HepG2 (cell line): Measurements from ENCODE around the gene TRNP1. TPM values are rescaled to one million over a fixed set of nuclear protein-coding genes. Genes with fewer than 3 reads are reported as not detected.
A peak's percentile ranks its signal among the peaks of the same experiment; 100 is the strongest.

Experiments
- BORCS8-MEF2B ChIP-seq: sonication (generic); formaldehyde crosslinking; IDR thresholded peaks from 2 replicates; pipeline ENCODE4 v1.8.0; 2022; ENCODE audit warnings: mild to moderate bottlenecking, missing genetic modification reagents
- BRD4 ChIP-seq: sonication (generic); formaldehyde crosslinking; IDR thresholded peaks from 2 replicates; pipeline ENCODE4 v1.4.0; 2020; ENCODE audit warnings: missing genetic modification reagents
- BRF2 ChIP-seq: sonication (generic); formaldehyde crosslinking; IDR thresholded peaks from 2 replicates; pipeline ENCODE4 v1.8.1; 2022; ENCODE audit warnings: mild to moderate bottlenecking, missing genetic modification reagents
- CEBPZ ChIP-seq: IDR thresholded peaks from 2 replicates; pipeline ENCODE4 v1.6.1; 2012; ENCODE audit warnings: low read length, improper control_type of control experiment
- CENPX ChIP-seq: sonication (generic); formaldehyde crosslinking; IDR thresholded peaks from 2 replicates; pipeline ENCODE4 v1.9.0; 2021; ENCODE audit warnings: mild to moderate bottlenecking, missing genetic modification reagents, moderate library complexity
- CTCF ChIP-seq: sonication (generic); formaldehyde crosslinking; IDR thresholded peaks from 2 replicates; pipeline ENCODE4 v1.5.0; 2020; ENCODE audit warnings: mild to moderate bottlenecking, missing genetic modification reagents, moderate library complexity
- FOXO1 ChIP-seq: sonication (generic); formaldehyde crosslinking; IDR thresholded peaks from 2 replicates; pipeline ENCODE4 v1.4.0; 2020; ENCODE audit warnings: missing genetic modification reagents
- GMEB1 ChIP-seq: sonication (generic); formaldehyde crosslinking; IDR thresholded peaks from 2 replicates; pipeline ENCODE4 v1.5.1; 2020; ENCODE audit warnings: missing genetic modification reagents, mild to moderate bottlenecking, borderline replicate concordance
- HNF4G ChIP-seq, 2 experiments: sonication (generic) in 1 of 2; formaldehyde crosslinking in 1 of 2; IDR thresholded peaks; 2 replicates each; pipeline versions ENCODE4 v1.4.0 to v1.6.1; 2011 to 2020; ENCODE audit warnings: borderline replicate concordance in 2 of 2, low read depth in 2 of 2, mild to moderate bottlenecking in 2 of 2, low read length in 1 of 2, missing genetic modification reagents in 1 of 2, moderate library complexity in 1 of 2
- HNRNPUL1 ChIP-seq: fragments of 200-400 bp; formaldehyde crosslinking; IDR thresholded peaks from 2 replicates; pipeline ENCODE4 v1.6.1; 2017; ENCODE audit warnings: low read depth, mild to moderate bottlenecking, low read length, moderate library complexity
- KLF9 ChIP-seq: IDR thresholded peaks from 2 replicates; pipeline ENCODE4 v1.6.1; 2016; ENCODE audit warnings: low read depth
- MEIS1 ChIP-seq: sonication (generic); formaldehyde crosslinking; IDR thresholded peaks from 2 replicates; pipeline ENCODE4 v1.9.0; 2021; ENCODE audit warnings: mild to moderate bottlenecking, missing genetic modification reagents, moderate library complexity, borderline replicate concordance
- MIER3 ChIP-seq: IDR thresholded peaks from 2 replicates; pipeline ENCODE4 v1.6.1; 2016; ENCODE audit warnings: missing compliant biosample characterization, borderline replicate concordance
- MYNN ChIP-seq: sonication (generic); formaldehyde crosslinking; IDR thresholded peaks from 2 replicates; pipeline ENCODE4 v1.4.0; 2020; ENCODE audit warnings: mild to moderate bottlenecking, low read depth, missing genetic modification reagents
- SMAD1 ChIP-seq: sonication (generic); formaldehyde crosslinking; IDR thresholded peaks from 2 replicates; pipeline ENCODE4 v1.4.0; 2020; ENCODE audit warnings: missing genetic modification reagents, low read depth, mild to moderate bottlenecking, borderline replicate concordance
- SP5 ChIP-seq: IDR thresholded peaks from 2 replicates; pipeline ENCODE4 v1.6.1; 2016; ENCODE audit warnings: low read depth, borderline replicate concordance
- TBX2 ChIP-seq: sonication (generic); formaldehyde crosslinking; IDR thresholded peaks from 2 replicates; pipeline ENCODE4 v1.5.0; 2020; ENCODE audit warnings: missing genetic modification reagents, mild to moderate bottlenecking, borderline replicate concordance
- ZMYM3 ChIP-seq: sonication (generic); formaldehyde crosslinking; IDR thresholded peaks from 2 replicates; pipeline ENCODE4 v1.5.1; 2020; ENCODE audit warnings: mild to moderate bottlenecking, missing genetic modification reagents
- ZNF136 ChIP-seq: sonication (generic); formaldehyde crosslinking; IDR thresholded peaks from 2 replicates; pipeline ENCODE4 v1.8.1; 2022; ENCODE audit warnings: low read depth, mild to moderate bottlenecking, moderate library complexity, missing genetic modification reagents
- ZNF367 ChIP-seq: sonication (generic); formaldehyde crosslinking; IDR thresholded peaks from 2 replicates; pipeline ENCODE4 v1.4.0; 2020; ENCODE audit warnings: missing genetic modification reagents, borderline replicate concordance
- ZNF816 ChIP-seq: sonication (generic); formaldehyde crosslinking; IDR thresholded peaks from 2 replicates; pipeline ENCODE4 v1.8.0; 2022; ENCODE audit warnings: missing genetic modification reagents, mild to moderate bottlenecking, borderline replicate concordance
- ZNF83 ChIP-seq: sonication (generic); formaldehyde crosslinking; IDR thresholded peaks from 2 replicates; pipeline ENCODE4 v1.4.0; 2020; ENCODE audit warnings: missing genetic modification reagents, mild to moderate bottlenecking, borderline replicate concordance
- polyA plus RNA-seq, 8 experiments: library from polyadenylated mRNA; depleted of rRNA in 3 of 8; stranded (reverse) in 7 of 8; unstranded in 1 of 8; fragments of >200 nt; fragmentation: Illumina TruSeq in 4 of 8; extraction: Trizol in 4 of 8; gene quantifications; 2 replicates each; pipeline versions ENCODE4 v1.2.1 to v1.2.3, GENCODE V29; 2011 to 2016; ENCODE audit warnings: low read depth in 4 of 8, missing spikeins in 1 of 8, mixed read lengths in 1 of 8; ENCODE audit not compliant: insufficient read depth in 1 of 8
- total RNA-seq, 5 experiments: library from RNA; depleted of rRNA; stranded (reverse); fragments of >200 nt; fragmentation: Illumina TruSeq; extraction: Trizol; gene quantifications; 2 replicates each; pipeline ENCODE4 v1.2.3, GENCODE V29; 2016; ENCODE audit warnings: low read depth in 1 of 5

The TRNP1 gene
- total and polyA plus RNA-seq, 2 of the 13 experiments (the other 11 are each of a cell fraction or from before 2014, with no cell fraction given), result 42.0 to 158 TPM

GRCh38 chr1:27027575-27028250 is 34.2 kb downstream of the TRNP1 start (continued):
- TF ChIP-seq MIER3 (CRISPR knock-in tag) (no peak), ZMYM3 (CRISPR knock-in tag) (no peak), CENPX (CRISPR knock-in tag) (no peak), CEBPZ (no peak), CTCF (no peak), GMEB1 (CRISPR knock-in tag) (no peak), HNF4G (IDR thresholded peaks at IDR 0.05; ENCODE audit: borderline replicate concordance, low read depth, low read length) (no peak), HNF4G (CRISPR knock-in tag; IDR thresholded peaks at IDR 0.05; ENCODE audit: borderline replicate concordance, low read depth) (no peak), BORCS8-MEF2B (no peak), ZNF816 (CRISPR knock-in tag) (no peak), FOXO1 (CRISPR knock-in tag) (0 out of 2 replicates have a peak, but pooled peaks have one; percentile 2), ZNF136 (CRISPR knock-in tag) (no peak), KLF9 (CRISPR knock-in tag) (no peak), ZNF83 (no peak), BRF2 (CRISPR knock-in tag) (no peak), MEIS1 (CRISPR knock-in tag) (no peak), TBX2 (peak; percentile 67), SP5 (0 out of 2 replicates have a peak, but pooled peaks have one; percentile 27), HNRNPUL1 (no peak), SMAD1 (no peak), MYNN (CRISPR knock-in tag) (no peak), ZNF367 (CRISPR knock-in tag) (no peak), BRD4 (CRISPR knock-in tag) (no peak)
